K562 (cell line): ENCODE results near the gene LINGO4. TPM values are rescaled to one million over a fixed set of nuclear protein-coding genes. Genes with fewer than 3 reads are reported as not detected.

ENCODE experiments used
- ATAC-seq: fragments of 200-7000 bp; cut with Tn5 transposase; 3 replicates; pipeline ENCODE4 v1.9.1; 2020; ENCODE audit warnings: moderate library complexity
- BruUV-seq: library from RNA; stranded (reverse); fragments of 400-500 nt; replicated peaks from 2 replicates; lab custom pipeline; 2021; lab: Mats Ljungman, UMichigan
- CTCF ChIA-PET: fragments of 300-600 bp; formaldehyde crosslinking; extraction: SDS; loops from one replicate; lab custom pipeline; 2021; ENCODE audit warnings: low intra/inter-chr PET ratio; lab: Yijun Ruan, JAX
- POLR2A ChIA-PET: fragments of 300-600, 350-650 bp; sonication (Branson Sonifier 250); formaldehyde crosslinking; extraction: SDS; loops from one replicate; lab custom pipeline; 2021; ENCODE audit warnings: antibody characterized with exemption, inconsistent platforms; lab: Yijun Ruan, JAX
- DNase-seq, 4 experiments: peaks; one replicate each; pipeline versions ENCODE4 v3.0.0 to v3.0.0-alpha.2; 2011 to 2018; ENCODE audit warnings: low spot score in 3 of 4, mixed read lengths in 3 of 4; ENCODE audit errors: extremely low read depth in 1 of 4
- FAIRE-seq: peaks from 2 replicates; lab custom pipeline; 2011; peaks lifted over from hg19 to GRCh38; lab: Jason Lieb, UNC
- H2AFZ ChIP-seq: 2 replicates; pipeline ENCODE4 v1.6.0; 2011; ENCODE audit warnings: low read depth, low read length, control low read depth, inconsistent platforms
- H3K27ac ChIP-seq: fragments of 200-600 bp; 3 replicates; pipeline ENCODE4 v1.8.0; 2011; ENCODE audit warnings: low read depth, mild to moderate bottlenecking, control low read depth, inconsistent platforms, low read length, moderate library complexity, mixed read lengths; ENCODE audit errors: extremely low read depth
- H3K27me3 ChIP-seq, 2 experiments: fragments of 300-600 bp in 1 of 2; 2 replicates in 1 of 2; 3 replicates in 1 of 2; pipeline versions ENCODE4 v1.6.0 to v1.8.0; 2011; ENCODE audit warnings: inconsistent platforms in 2 of 2, low read length in 2 of 2, mild to moderate bottlenecking in 1 of 2, mixed read lengths in 1 of 2, moderate library complexity in 1 of 2; ENCODE audit not compliant: control insufficient read depth in 2 of 2, insufficient read depth in 2 of 2
- H3K36me3 ChIP-seq: fragments of 300-600 bp; 3 replicates; pipeline ENCODE4 v1.8.0; 2011; ENCODE audit warnings: mild to moderate bottlenecking, low read length, inconsistent platforms; ENCODE audit not compliant: control insufficient read depth, insufficient read depth
- H3K4me1 ChIP-seq, 2 experiments: fragments of 200-600 bp in 1 of 2; replicated peaks in 1 of 2; 2 replicates in 1 of 2; 3 replicates in 1 of 2; pipeline versions ENCODE4 v1.5.1 to v1.8.0; 2011; ENCODE audit warnings: inconsistent platforms in 2 of 2, low read length in 2 of 2, mild to moderate bottlenecking in 1 of 2, mixed read lengths in 1 of 2, moderate library complexity in 1 of 2; ENCODE audit not compliant: control insufficient read depth in 2 of 2, insufficient read depth in 2 of 2
- H3K4me2 ChIP-seq: 2 replicates; pipeline ENCODE4 v1.6.1; 2011; ENCODE audit warnings: low read length, control low read depth, inconsistent platforms, mixed read lengths; ENCODE audit not compliant: insufficient read depth
- H3K4me3 ChIP-seq: fragments of 200-600 bp; sonication (generic), shearing (Covaris generic); 2 replicates; pipeline ENCODE4 v1.5.1; 2016; ENCODE audit warnings: control low read depth, inconsistent platforms
- H3K79me2 ChIP-seq: fragments of 200-600 bp; 3 replicates; pipeline ENCODE4 v1.8.0; 2011; ENCODE audit warnings: low read length, inconsistent platforms; ENCODE audit not compliant: control insufficient read depth, insufficient read depth
- H3K9ac ChIP-seq, 2 experiments: 2 replicates each; pipeline versions ENCODE4 v1.6.0 to v1.6.1; 2011; ENCODE audit warnings: low read depth in 2 of 2, low read length in 2 of 2, control low read depth in 1 of 2, inconsistent platforms in 1 of 2, mild to moderate bottlenecking in 1 of 2, mixed read lengths in 1 of 2; ENCODE audit not compliant: insufficient read depth in 1 of 2
- H3K9me1 ChIP-seq: one replicate; pipeline ENCODE4 v1.6.0; 2011; ENCODE audit warnings: inconsistent platforms, mild to moderate bottlenecking, low read length, moderate library complexity; ENCODE audit not compliant: control insufficient read depth, insufficient read depth
- H3K9me3 ChIP-seq: replicated peaks from 2 replicates; pipeline ENCODE4 v1.5.1; 2011; ENCODE audit warnings: low read depth, low read length, inconsistent platforms; ENCODE audit not compliant: control insufficient read depth, insufficient read depth
- H4K20me1 ChIP-seq: replicated peaks from 2 replicates; pipeline ENCODE4 v1.6.1; 2011; ENCODE audit warnings: low read length, inconsistent platforms, mixed read lengths; ENCODE audit not compliant: control insufficient read depth, insufficient read depth
- ARID4B ChIP-seq: sonication (generic); formaldehyde crosslinking; IDR thresholded peaks from 2 replicates; pipeline ENCODE4 v1.8.0; 2022; ENCODE audit warnings: mild to moderate bottlenecking, missing genetic modification reagents
- COPS2 ChIP-seq: fragments of 450-650 bp; conservative IDR thresholded peaks from 2 replicates; pipeline ENCODE4 v1.6.1; 2016; ENCODE audit warnings: mild to moderate bottlenecking, moderate library complexity
- RNF2 ChIP-seq: sonication (generic); IDR thresholded peaks from 2 replicates; pipeline ENCODE4 v1.6.1; 2016
- ZNF561 ChIP-seq: fragments of 450-650 bp; formaldehyde crosslinking; conservative IDR thresholded peaks from 2 replicates; pipeline ENCODE4 v1.4.0; 2020; ENCODE audit warnings: mild to moderate bottlenecking, moderate library complexity
- ZNF589 ChIP-seq: fragments of 200-800 bp; sonication (Bioruptor generic); IDR thresholded peaks from 2 replicates; pipeline ENCODE4 v1.6.1; 2016; ENCODE audit warnings: low read depth, missing genetic modification characterization, missing compliant biosample characterization
- WGBS: fragments of 100-300 bp; shearing (Covaris generic); methylation state at CpG from one replicate; pipeline ENCODE4 v1.1.6; 2016; ENCODE audit warnings: low coverage, mixed read lengths; ENCODE audit not compliant: insufficient coverage; ENCODE audit errors: missing lambda C conversion rate; 5-methylcytosine and 5-hydroxymethylcytosine counted together
- in situ Hi-C: fragments of 300-500 bp; cut with MboI; formaldehyde crosslinking; loops from 4 replicates; pipeline ENCODE4 v1.15.0; 2018; ENCODE audit warnings: inconsistent platforms, mixed read lengths
- intact Hi-C: fragments of 100-400 bp; cut with micrococcal nuclease; formaldehyde crosslinking; loops from 2 replicates; pipeline ENCODE4 v1.14.2; 2022
- polyA plus RNA-seq, 8 experiments: library from polyadenylated mRNA; depleted of rRNA in 4 of 8; stranded (reverse) in 5 of 8; unstranded in 3 of 8; fragments of >200 nt; fragmentation: Nextera tagmentation in 2 of 8; fragmentation: Illumina TruSeq in 1 of 8; extraction: Ambion mirVana in 2 of 8; extraction: Trizol in 1 of 8; gene quantifications; 2 replicates each; pipeline versions ENCODE4 v1.2.1 to v1.2.3, GENCODE V29; 2011 to 2014; ENCODE audit warnings: inconsistent platforms in 1 of 8, missing spikeins in 1 of 8
- total RNA-seq, 7 experiments: library from RNA; depleted of rRNA in 6 of 7; stranded (reverse); fragments of >200 nt in 6 of 7; fragmentation: Illumina TruSeq in 2 of 7; extraction: Trizol in 2 of 7; gene quantifications; 2 replicates each; pipeline versions ENCODE4 v1.2.1 to v1.2.3, GENCODE V29; 2011 to 2021; ENCODE audit warnings: low replicate concordance in 1 of 7
- TF ChIP-seq, protein P1 (sequence below), 2 experiments: fragments of 450-650 bp; conservative IDR thresholded peaks; 2 replicates each; pipeline ENCODE4 v1.6.1; 2017; ENCODE audit warnings: mild to moderate bottlenecking in 2 of 2, moderate library complexity in 2 of 2

Gene LINGO4
- total and polyA plus RNA-seq, 9 of the 15 experiments (the other 6 are each of a cell fraction or from before 2014, with no cell fraction given) = not detected

GRCh38 chr1:151803915-151804314, 1.3 kb downstream of the LINGO4 start:
- no peak for FAIRE-seq

More at GRCh38 chr1:151803915-151804314, 1.3 kb downstream of the LINGO4 start:
- no peak overlapping the region for H3K4me2 ChIP-seq
- H3K79me2 ChIP-seq = no peaks in the 10 kb centered on the region
- no TSS peak for BruUV-seq
- no peak for TF ChIP-seq COPS2
- TF ChIP-seq ARID4B (CRISPR knock-in tag) = no peak
- no peak for TF ChIP-seq ZNF561 (CRISPR knock-in tag)
- TF ChIP-seq ZNF589 (CRISPR knock-in tag) = no peak
- TF ChIP-seq RNF2 = no peak
- TF ChIP-seq, protein P1, sequence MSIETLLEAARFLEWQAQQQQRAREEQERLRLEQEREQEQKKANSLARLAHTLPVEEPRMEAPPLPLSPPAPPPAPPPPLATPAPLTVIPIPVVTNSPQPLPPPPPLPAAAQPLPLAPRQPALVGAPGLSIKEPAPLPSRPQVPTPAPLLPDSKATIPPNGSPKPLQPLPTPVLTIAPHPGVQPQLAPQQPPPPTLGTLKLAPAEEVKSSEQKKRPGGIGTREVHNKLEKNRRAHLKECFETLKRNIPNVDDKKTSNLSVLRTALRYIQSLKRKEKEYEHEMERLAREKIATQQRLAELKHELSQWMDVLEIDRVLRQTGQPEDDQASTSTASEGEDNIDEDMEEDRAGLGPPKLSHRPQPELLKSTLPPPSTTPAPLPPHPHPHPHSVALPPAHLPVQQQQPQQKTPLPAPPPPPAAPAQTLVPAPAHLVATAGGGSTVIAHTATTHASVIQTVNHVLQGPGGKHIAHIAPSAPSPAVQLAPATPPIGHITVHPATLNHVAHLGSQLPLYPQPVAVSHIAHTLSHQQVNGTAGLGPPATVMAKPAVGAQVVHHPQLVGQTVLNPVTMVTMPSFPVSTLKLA (conservative IDR thresholded peaks at IDR 0.05) = no peak
- ATAC-seq (no peak), DNase-seq (no peak)
- POLR2A ChIA-PET = interaction anchor here (1.0 kb wide), 1 partner anchor 18 kb away, joined by 3 read pairs; no protein-coding TSS in a partner anchor
- H3K4me1 ChIP-seq = peaks cover 0 to 8% of the 10 kb centered on the region in 2 experiments; a peak in 1 of 5 replicates
- intact Hi-C loops = no loop called here
- in situ Hi-C loops = no loop called here
- no peak overlapping the region for H3K27ac ChIP-seq
- H3K27me3 ChIP-seq = peaks cover 56 to 92% of the 10 kb centered on the region in 2 experiments
- no peaks in the 10 kb centered on the region for H3K36me3 ChIP-seq
- CTCF ChIA-PET = no interaction called here
- H3K4me3 ChIP-seq = no peak overlapping the region
- no peak overlapping the region for H3K9ac ChIP-seq
- H2AFZ ChIP-seq = no peak overlapping the region
- H3K9me1 ChIP-seq = no peaks in the 10 kb centered on the region
- H3K9me3 ChIP-seq = no peaks in the 10 kb centered on the region
- 0% methylated on average over 3 of the region's 3 CpGs for WGBS
- H4K20me1 ChIP-seq = peaks cover 19% of the 10 kb centered on the region
